ENCODE results near the gene ARHGEF7.

DNA sequence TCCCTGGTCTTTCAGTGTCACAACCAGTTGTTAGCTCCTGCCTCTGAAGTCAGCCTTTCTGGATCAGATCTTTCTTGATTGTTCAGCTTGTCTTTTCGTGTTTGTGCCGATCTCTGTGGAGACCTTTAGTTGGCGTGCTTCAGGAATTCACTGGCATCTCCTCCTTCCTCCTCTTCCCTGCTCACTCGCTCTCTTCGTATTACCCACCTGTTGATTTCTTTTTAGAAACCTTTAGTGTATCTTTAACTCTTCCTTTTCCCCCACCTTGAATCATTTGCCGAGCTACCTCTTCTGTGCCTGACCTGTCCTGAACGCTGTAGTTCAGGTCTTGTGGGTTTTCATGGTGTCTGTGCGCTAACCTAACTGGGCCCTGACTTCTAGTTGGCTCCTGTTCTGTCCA lies 141.3 kb downstream of the ARHGEF7 start:
- TF ChIP-seq TAF1 (IDR thresholded peaks at IDR 0.05; ENCODE audit: borderline replicate concordance, low read depth, low read length) (no peak), POLR2A (IDR thresholded peaks at IDR 0.05; ENCODE audit: low read depth, low read length) (no peak)
